Kidney (tissue), 14 donors: ENCODE measurements around the gene AIFM1. TPM values are rescaled to one million over a fixed set of nuclear protein-coding genes. Genes with fewer than 3 reads are reported as not detected.

ENCODE experiments used
- DNase-seq, 5 donors: peaks; one replicate each; pipeline ENCODE4 v3.0.0-alpha.2; 2013 to 2020
- FAIRE-seq: peaks from 2 replicates; lab custom pipeline; 2012; peaks lifted over from hg19 to GRCh38; lab: Jason Lieb, UNC
- H3K27ac ChIP-seq, 2 donors: one replicate each; pipeline ENCODE4 v1.7.0; 2013; ENCODE audit warnings: low read depth in 2 of 2, low read length in 2 of 2, inconsistent platforms in 1 of 2
- H3K27me3 ChIP-seq: one replicate; pipeline ENCODE4 v1.7.1; 2013; ENCODE audit warnings: low read length, inconsistent platforms; ENCODE audit not compliant: control insufficient read depth, insufficient read depth
- H3K36me3 ChIP-seq, 3 donors: one replicate each; pipeline versions ENCODE4 v1.7.0 to v1.7.1; 2013; ENCODE audit warnings: low read length in 3 of 3, control low read depth in 1 of 3, inconsistent platforms in 1 of 3; ENCODE audit not compliant: insufficient read depth in 3 of 3, control insufficient read depth in 2 of 3
- H3K4me1 ChIP-seq, 3 donors: one replicate each; pipeline versions ENCODE4 v1.7.0 to v1.7.1; 2013; ENCODE audit warnings: low read length in 3 of 3, inconsistent platforms in 1 of 3, low read depth in 1 of 3; ENCODE audit not compliant: control insufficient read depth in 2 of 3, insufficient read depth in 2 of 3
- H3K4me3 ChIP-seq, 3 donors: one replicate each; pipeline versions ENCODE4 v1.7.0 to v1.8.1; 2013; ENCODE audit warnings: low read length in 3 of 3, control low read depth in 1 of 3, inconsistent platforms in 1 of 3
- H3K9ac ChIP-seq, 3 donors: one replicate each; pipeline versions ENCODE4 v1.7.0 to v1.7.1; 2013; ENCODE audit warnings: low read length in 3 of 3, control low read depth in 1 of 3, inconsistent platforms in 1 of 3
- H3K9me3 ChIP-seq, 3 donors: one replicate each; pipeline versions ENCODE4 v1.7.0 to v1.7.1; 2013; ENCODE audit warnings: low read length in 3 of 3, control low read depth in 1 of 3, inconsistent platforms in 1 of 3; ENCODE audit not compliant: control insufficient read depth in 2 of 3, insufficient read depth in 1 of 3
- intact Hi-C: fragments of 100-400 bp; cut with DNase I; formaldehyde crosslinking; loops from one replicate; pipeline ENCODE4 v1.11.1; 2022
- polyA plus RNA-seq: library from polyadenylated mRNA; stranded (reverse); fragments of 350-450 nt; fragmentation: Illumina TruSeq; extraction: RNeasy Lipid Tissue Mini Kit (QIAGEN cat#74804); gene quantifications from one replicate; pipeline ENCODE4 v1.2.3, GENCODE V29; 2014; ENCODE audit warnings: low read depth, low replicate concordance; ENCODE audit not compliant: insufficient read depth
- total RNA-seq: library from RNA; stranded (reverse); fragmentation: NEBNext Ultra II Directional; extraction: Animal tissue kit (Norgen Biotek cat#: 25700); gene quantifications from one replicate; pipeline ENCODE4 v1.2.1, GENCODE V29; 2021
- TF ChIP-seq, protein P1 (sequence below): IDR thresholded peaks from 3 replicates; pipeline ENCODE4 v1.5.1; 2012; ENCODE audit warnings: mild to moderate bottlenecking, moderate library complexity, borderline replicate concordance; ENCODE audit not compliant: insufficient read depth; ENCODE audit errors: extremely low read depth
- donor health status: control.
- donor health status: control.
- donor health status: control.
- donor health status: control.
- donor health status: control.
- donor health status: DM: yes; HTN: yes; CAD: no.
- donor health status: Normal renal cell carcinoma (clear cell type).

The AIFM1 gene
- total and polyA plus RNA-seq, 2 donors from 2014 or later = 55.0 to 255 TPM

DNA sequence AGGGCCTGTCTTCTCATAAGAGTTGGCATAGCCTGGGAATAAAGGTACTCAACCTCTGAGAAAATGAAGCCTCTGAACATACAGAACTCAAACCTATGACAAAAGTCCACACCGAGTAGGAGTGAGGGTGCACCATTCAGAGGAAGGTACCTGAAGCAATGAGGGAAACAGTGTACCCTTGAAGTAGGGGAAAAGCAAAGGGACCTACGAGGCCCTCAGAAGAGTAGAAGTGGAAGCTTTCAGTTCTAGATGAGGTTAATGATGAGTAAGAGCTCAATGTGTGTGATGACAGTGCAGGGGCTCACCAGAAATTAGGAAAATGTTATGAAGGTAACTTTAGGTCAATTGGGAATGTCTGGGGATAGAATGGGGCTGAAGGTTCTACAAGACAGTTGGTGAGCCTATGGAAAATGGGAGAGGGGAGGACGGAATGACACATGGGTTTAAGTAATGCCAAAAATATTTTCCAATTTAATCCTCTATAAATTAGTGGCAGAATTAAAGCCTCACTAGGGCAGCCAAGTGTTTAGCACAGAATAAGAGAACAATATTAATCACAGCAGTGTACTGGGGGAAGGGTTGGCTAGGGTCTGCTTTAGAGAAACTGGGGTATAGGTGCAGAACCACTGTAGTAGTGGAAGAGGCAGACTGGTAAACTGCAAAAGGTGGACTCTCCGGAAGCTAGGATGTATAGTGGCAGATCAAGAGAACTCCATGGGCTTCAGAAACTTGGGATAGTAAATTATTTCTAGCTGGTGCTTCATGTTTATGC lies 46.0 kb upstream of the AIFM1 start:
- H3K27ac ChIP-seq = no peak overlapping the region
- DNase-seq (no peak), FAIRE-seq (no peak)
- H3K4me1 ChIP-seq = no peaks in the 10 kb centered on the region
- H3K9me3 ChIP-seq = no peaks in the 10 kb centered on the region
- intact Hi-C loops = no loop called here
- no peak overlapping the region for H3K4me3 ChIP-seq
- TF ChIP-seq, protein P1, sequence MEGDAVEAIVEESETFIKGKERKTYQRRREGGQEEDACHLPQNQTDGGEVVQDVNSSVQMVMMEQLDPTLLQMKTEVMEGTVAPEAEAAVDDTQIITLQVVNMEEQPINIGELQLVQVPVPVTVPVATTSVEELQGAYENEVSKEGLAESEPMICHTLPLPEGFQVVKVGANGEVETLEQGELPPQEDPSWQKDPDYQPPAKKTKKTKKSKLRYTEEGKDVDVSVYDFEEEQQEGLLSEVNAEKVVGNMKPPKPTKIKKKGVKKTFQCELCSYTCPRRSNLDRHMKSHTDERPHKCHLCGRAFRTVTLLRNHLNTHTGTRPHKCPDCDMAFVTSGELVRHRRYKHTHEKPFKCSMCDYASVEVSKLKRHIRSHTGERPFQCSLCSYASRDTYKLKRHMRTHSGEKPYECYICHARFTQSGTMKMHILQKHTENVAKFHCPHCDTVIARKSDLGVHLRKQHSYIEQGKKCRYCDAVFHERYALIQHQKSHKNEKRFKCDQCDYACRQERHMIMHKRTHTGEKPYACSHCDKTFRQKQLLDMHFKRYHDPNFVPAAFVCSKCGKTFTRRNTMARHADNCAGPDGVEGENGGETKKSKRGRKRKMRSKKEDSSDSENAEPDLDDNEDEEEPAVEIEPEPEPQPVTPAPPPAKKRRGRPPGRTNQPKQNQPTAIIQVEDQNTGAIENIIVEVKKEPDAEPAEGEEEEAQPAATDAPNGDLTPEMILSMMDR = no peak
- H3K27me3 ChIP-seq = no peaks in the 10 kb centered on the region
- H3K36me3 ChIP-seq = no peaks in the 10 kb centered on the region
- H3K9ac ChIP-seq = no peak overlapping the region

DNA sequence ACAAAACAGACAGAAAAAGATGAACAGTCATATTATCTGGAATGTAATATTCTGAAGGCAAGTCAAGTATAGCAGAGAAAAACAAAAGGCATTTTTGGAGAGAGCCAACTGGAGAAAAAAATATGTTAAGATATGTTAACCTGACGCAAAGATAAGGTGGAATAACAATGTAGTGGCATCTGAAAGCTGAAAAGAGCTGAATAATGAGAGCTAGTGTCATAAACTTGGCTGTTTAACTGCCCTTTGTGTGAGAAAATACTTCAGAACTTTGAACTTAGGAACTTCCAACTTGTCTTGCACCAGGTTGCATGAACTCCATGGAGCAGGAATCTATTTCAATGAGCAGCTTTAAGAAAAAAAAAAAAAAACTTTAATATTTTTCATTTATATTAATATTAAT lies 39.0 kb upstream of the AIFM1 start:
- intact Hi-C loops = no loop called here
- H3K4me3 ChIP-seq = no peak overlapping the region
- H3K9me3 ChIP-seq = no peaks in the 10 kb centered on the region
- H3K36me3 ChIP-seq = no peaks in the 10 kb centered on the region
- no peak overlapping the region for H3K9ac ChIP-seq
- TF ChIP-seq, protein P1 = no peak
- DNase-seq (no peak), FAIRE-seq (no peak)
- H3K27me3 ChIP-seq = no peaks in the 10 kb centered on the region
- H3K4me1 ChIP-seq = no peaks in the 10 kb centered on the region
- no peak overlapping the region for H3K27ac ChIP-seq

DNA sequence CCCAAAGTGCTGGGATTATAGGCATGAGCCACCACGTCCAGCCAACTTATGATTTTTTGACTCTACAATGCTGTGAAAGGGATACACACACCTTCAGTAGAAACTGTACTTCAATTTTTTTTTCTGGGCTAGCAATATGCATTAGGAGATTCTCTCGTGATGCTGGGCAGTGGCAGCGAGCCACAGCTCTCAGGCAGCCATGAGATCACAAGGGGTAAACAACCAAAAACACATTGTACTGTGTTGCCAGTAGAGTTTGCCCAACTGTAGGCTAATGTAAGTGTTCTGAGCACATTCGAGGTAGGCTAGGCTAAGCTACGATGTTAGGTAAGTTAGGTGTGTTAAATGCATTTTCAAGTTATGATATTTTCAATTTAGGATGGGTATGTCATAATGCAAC lies 31.8 kb upstream of the AIFM1 start:
- FAIRE-seq (no peak), DNase-seq (no peak)
- H3K9me3 ChIP-seq = no peaks in the 10 kb centered on the region
- no peaks in the 10 kb centered on the region for H3K4me1 ChIP-seq
- H3K4me3 ChIP-seq = no peak overlapping the region
- intact Hi-C loops = no loop called here
- H3K27ac ChIP-seq = no peak overlapping the region
- TF ChIP-seq, protein P1 = no peak
- no peak overlapping the region for H3K9ac ChIP-seq
- no peaks in the 10 kb centered on the region for H3K27me3 ChIP-seq
- H3K36me3 ChIP-seq = no peaks in the 10 kb centered on the region
